ENCODE measurements around the gene KCNF1. TPM values are rescaled to one million over a fixed set of nuclear protein-coding genes. Genes with fewer than 3 reads are reported as not detected.

The KCNF1 gene
- total RNA-seq, 3 donors from 2014 or later, result 0.29 to 0.66 TPM; not detected in 1

DNA sequence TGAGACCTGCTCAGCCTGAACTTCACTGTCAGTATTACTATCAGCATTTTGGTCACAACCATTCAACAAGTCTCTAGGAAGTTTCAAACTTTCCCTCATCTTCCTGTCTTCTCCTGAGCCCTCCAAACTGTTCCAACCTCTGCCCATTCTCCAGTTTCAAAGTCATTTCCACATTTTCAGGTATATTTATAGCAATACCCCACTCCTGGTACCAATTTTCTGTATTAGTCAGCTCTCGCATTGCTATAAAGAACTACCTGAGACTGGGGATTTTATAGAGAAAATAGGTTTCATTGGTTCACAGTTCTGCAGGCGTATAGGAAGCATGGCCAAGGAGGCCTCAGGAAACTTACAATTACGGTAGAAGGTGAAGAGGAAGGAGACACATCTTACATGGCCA, 27.3 kb downstream of the KCNF1 start:
- H3K4me1 ChIP-seq, result no peaks in the 10 kb centered on the region
- no peak overlapping the region for H3K4me3 ChIP-seq
- peaks cover 14 to 20% of the 10 kb centered on the region in 2 donors for H3K9me3 ChIP-seq
- no peaks in the 10 kb centered on the region for H3K36me3 ChIP-seq
- H3K27me3 ChIP-seq, result peaks cover 0 to 7% of the 10 kb centered on the region in 2 donors
- DNase-seq (ENCODE audit: low spot score in 2 of 2), result no peak
- H3K27ac ChIP-seq, result no peak overlapping the region
- TF ChIP-seq, protein P1, sequence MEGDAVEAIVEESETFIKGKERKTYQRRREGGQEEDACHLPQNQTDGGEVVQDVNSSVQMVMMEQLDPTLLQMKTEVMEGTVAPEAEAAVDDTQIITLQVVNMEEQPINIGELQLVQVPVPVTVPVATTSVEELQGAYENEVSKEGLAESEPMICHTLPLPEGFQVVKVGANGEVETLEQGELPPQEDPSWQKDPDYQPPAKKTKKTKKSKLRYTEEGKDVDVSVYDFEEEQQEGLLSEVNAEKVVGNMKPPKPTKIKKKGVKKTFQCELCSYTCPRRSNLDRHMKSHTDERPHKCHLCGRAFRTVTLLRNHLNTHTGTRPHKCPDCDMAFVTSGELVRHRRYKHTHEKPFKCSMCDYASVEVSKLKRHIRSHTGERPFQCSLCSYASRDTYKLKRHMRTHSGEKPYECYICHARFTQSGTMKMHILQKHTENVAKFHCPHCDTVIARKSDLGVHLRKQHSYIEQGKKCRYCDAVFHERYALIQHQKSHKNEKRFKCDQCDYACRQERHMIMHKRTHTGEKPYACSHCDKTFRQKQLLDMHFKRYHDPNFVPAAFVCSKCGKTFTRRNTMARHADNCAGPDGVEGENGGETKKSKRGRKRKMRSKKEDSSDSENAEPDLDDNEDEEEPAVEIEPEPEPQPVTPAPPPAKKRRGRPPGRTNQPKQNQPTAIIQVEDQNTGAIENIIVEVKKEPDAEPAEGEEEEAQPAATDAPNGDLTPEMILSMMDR (IDR thresholded peaks at IDR 0.05), result no peak
- no peak for TF ChIP-seq POLR2A (IDR thresholded peaks at IDR 0.05)
- intact Hi-C loops (cut with DNase I; ENCODE audit: low total_unique reads), result no loop called here

DNA sequence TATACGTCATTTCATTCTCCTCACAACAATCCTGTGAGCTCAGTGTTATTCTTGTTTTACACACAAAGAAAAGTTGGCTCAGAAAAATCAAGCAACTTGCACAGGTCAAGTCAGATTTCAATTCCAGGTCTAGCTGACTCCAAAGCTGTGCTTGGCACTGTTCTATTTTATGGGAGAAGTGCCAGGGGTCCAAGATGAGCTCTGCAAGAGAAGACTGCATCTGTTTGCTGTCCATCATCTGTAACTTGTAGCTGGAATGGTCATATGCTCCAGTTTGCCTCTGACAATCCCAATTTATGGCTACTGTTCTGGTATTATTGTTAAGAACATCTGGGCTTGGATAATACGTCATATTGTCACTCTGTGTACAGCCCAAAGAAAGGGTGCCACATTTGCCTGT, 28.9 kb downstream of the KCNF1 start:
- no peak overlapping the region for H3K27ac ChIP-seq
- TF ChIP-seq POLR2AphosphoS5 (IDR thresholded peaks at IDR 0.05) (no peak), POLR2A (IDR thresholded peaks at IDR 0.05) (no peak)
- TF ChIP-seq, protein P1 (IDR thresholded peaks at IDR 0.05), result no peak
- H3K36me3 ChIP-seq, result no peaks in the 10 kb centered on the region
- DNase-seq (ENCODE audit: low spot score in 2 of 2), result no peak
- H3K9me3 ChIP-seq, result peaks cover 14 to 20% of the 10 kb centered on the region in 2 donors
- H3K4me3 ChIP-seq, result no peak overlapping the region
- no peaks in the 10 kb centered on the region for H3K27me3 ChIP-seq
- intact Hi-C loops (cut with DNase I; ENCODE audit: low total_unique reads), result no loop called here
- no peaks in the 10 kb centered on the region for H3K4me1 ChIP-seq

DNA sequence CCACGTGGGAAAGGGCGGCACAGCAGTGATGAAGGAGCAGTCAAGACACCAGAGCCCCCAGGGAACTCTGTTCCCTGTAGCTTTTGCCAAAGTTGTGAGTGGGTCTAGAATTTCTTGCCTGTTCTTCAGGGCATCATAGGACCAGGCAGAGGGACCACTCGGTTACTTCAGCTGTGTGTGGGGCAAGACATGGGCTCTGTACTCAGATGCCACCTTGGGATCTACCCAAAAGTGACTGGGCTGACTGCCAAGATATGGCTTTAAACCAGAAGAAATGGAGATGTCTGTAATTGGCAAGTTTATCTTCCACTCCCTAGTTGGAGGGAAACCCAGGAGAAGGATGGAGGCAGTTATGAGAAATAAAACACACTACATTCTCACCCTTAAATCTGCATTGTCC, 29.6 kb downstream of the KCNF1 start:
- TF ChIP-seq, protein P1 (IDR thresholded peaks at IDR 0.05), result no peak
- TF ChIP-seq POLR2A (IDR thresholded peaks at IDR 0.05) (no peak), POLR2AphosphoS5 (IDR thresholded peaks at IDR 0.05) (no peak)
- H3K27me3 ChIP-seq, result no peaks in the 10 kb centered on the region
- DNase-seq (ENCODE audit: low spot score in 2 of 2), result no peak
- no peaks in the 10 kb centered on the region for H3K36me3 ChIP-seq
- H3K4me3 ChIP-seq, result no peak overlapping the region
- H3K4me1 ChIP-seq, result no peaks in the 10 kb centered on the region
- peaks cover 14 to 20% of the 10 kb centered on the region in 2 donors for H3K9me3 ChIP-seq
- H3K27ac ChIP-seq, result no peak overlapping the region
- intact Hi-C loops (cut with DNase I; ENCODE audit: low total_unique reads), result no loop called here

DNA sequence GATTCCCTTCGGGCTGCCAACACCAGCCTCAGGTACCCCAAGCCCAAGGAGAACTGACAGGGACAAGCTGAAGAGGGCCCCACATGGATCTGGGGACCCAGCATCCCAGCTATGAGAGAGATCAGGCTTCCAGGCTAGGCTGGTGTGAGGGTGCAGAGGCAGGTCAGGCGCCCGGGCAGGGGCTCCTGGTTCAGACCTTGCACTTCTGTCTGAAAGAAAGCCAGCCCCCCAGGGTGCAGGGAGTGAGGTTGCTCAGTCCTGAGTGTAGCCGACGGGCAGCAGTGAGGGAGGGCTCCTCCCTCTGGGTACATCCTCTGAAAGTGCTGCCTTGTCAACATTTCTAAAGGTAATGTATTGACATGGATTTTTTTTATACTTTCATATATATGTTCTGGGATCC, 33.1 kb downstream of the KCNF1 start:
- H3K4me3 ChIP-seq, result no peak overlapping the region
- H3K36me3 ChIP-seq, result no peaks in the 10 kb centered on the region
- no peak overlapping the region for H3K27ac ChIP-seq
- H3K27me3 ChIP-seq, result peaks cover 0 to 4% of the 10 kb centered on the region in 2 donors
- peaks cover 0 to 2% of the 10 kb centered on the region in 2 donors for H3K9me3 ChIP-seq
- H3K4me1 ChIP-seq, result no peaks in the 10 kb centered on the region
- TF ChIP-seq POLR2AphosphoS5 (IDR thresholded peaks at IDR 0.05) (no peak), POLR2A (IDR thresholded peaks at IDR 0.05) (no peak)
- TF ChIP-seq, protein P1 (IDR thresholded peaks at IDR 0.05), result no peak
- DNase-seq (ENCODE audit: low spot score in 2 of 2), result no peak
- intact Hi-C loops (cut with DNase I; ENCODE audit: low total_unique reads), result no loop called here

DNA sequence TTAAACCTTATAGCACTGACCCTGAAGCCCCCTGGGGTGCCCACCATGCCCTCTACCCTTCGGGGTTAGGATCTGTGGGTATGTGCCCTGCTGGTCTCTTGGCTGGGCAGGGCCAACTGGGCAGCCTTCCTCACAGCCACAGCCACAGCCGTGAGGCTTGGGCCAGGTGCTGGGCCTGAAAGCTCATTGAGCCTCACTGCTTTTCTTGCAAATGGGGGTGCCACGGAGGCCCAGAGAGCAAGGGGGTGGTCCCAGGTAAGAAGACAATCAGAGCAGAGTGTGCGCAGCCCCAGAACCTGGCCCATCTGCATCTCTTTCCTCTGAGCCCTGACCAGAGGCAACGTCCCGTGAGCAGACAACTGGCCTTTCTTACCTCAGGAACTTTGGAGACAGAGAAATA, 34.7 kb downstream of the KCNF1 start:
- H3K4me3 ChIP-seq, result no peak overlapping the region
- no peaks in the 10 kb centered on the region for H3K36me3 ChIP-seq
- no peaks in the 10 kb centered on the region for H3K9me3 ChIP-seq
- H3K4me1 ChIP-seq, result no peaks in the 10 kb centered on the region
- peaks cover 0 to 11% of the 10 kb centered on the region in 2 donors for H3K27me3 ChIP-seq
- no peak overlapping the region for H3K27ac ChIP-seq
- TF ChIP-seq, protein P1 (IDR thresholded peaks at IDR 0.05), result no peak
- TF ChIP-seq POLR2AphosphoS5 (IDR thresholded peaks at IDR 0.05), result no peak
- no peak for TF ChIP-seq POLR2A (IDR thresholded peaks at IDR 0.05)
- DNase-seq (ENCODE audit: low spot score in 2 of 2), result no peak
- intact Hi-C loops (cut with DNase I; ENCODE audit: low total_unique reads), result no loop called here
